Erythroblast (primary cell): ENCODE measurements around the gene ARL4A.

ENCODE experiments used
- DNase-seq, 2 experiments: peaks; one replicate each; lab custom pipeline; 2025; lab: John Stamatoyannopoulos, UW
- GATA1 ChIP-seq: IDR thresholded peaks from 2 replicates; pipeline ENCODE4 v1.6.1; 2011; ENCODE audit warnings: low read depth, mild to moderate bottlenecking, control low read depth, low read length, moderate library complexity
- POLR2A ChIP-seq: IDR thresholded peaks from 2 replicates; pipeline ENCODE4 v1.6.1; 2011; ENCODE audit warnings: mild to moderate bottlenecking, low read length

Gene ARL4A

DNA sequence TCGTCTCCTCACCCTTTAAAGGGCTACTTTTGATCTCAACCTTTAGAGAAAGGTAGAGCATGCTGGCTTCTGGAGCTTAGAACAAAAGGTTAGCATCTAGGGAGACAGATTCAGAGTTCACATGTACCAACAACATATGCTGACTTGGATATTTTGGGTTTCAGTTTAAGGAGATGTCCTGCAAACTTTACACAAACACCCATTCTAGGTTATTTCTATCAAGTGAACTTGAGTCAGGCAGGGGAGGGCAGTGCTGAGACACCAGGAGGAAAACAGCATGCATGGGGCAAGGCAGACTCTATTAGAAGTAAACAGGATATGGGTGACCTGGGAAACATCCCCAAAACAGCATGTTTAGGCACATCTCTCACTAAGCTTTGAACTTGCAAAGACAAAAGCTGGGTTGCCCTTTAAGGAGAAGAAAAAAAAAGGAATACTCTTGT is 43.8 kb downstream of the ARL4A start:
- peak; percentile 83 to 89 for DNase-seq
- no peak for TF ChIP-seq POLR2A
- TF ChIP-seq GATA1 = no peak

DNA sequence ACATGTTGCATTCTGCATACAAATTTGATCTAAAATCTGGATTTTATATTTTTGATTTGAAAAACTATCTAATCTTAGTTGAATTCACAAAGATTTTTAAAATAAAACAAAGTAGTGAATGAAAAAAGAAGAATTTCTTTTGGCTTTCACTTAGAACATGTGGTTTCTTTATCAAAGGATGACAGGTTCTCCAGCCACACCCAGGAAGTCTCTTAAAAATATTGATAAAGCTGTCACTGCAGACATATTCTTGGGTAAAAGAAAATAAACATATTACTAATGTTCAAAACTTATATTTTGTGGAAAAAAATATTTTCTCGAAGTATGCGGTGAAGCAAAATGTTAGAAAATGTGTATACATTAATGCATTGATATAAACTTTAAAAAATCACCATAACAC is 44.3 kb downstream of the ARL4A start:
- TF ChIP-seq POLR2A (no peak), GATA1 (no peak)
- peak; percentile 84 to 89 for DNase-seq

DNA sequence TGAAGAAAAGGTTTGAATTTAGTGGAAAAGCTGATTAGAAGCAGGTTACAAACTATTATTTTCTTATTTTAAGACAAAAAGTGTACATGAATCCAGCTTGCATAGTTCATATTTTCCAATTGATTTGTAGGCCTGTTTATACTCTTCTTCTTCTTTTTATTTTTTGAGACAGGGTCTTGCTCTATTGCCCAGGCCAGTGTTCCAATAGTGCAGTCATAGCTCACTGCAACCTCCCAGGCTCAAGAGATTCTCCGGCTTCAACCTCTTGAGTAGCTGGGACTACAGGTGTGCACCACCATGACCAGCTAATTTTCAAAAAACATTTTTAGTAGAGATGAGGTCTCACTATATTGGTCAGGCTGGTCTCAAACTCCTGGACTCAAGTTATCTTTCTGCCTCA is 45.0 kb downstream of the ARL4A start:
- no peak for DNase-seq
- no peak for TF ChIP-seq GATA1
- TF ChIP-seq POLR2A = no peak

DNA sequence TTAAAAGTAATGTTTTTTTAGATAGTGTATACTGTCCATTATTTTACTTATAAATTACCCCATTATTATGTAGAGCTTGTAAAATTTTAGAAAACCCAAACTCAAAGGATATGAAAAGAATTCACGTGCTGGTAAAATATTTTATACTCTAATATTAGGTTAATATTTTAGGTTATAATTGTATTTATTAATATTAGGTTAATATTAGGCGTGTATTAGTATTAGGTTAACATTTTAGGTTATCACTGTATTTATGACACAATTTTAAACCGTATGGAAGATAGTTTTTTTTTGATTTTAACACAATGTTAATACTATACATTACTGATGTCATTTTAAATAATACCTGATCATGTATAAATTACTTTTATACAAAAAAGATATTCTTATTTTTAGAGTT is 48.5 kb downstream of the ARL4A start:
- TF ChIP-seq GATA1 (no peak), POLR2A (no peak)
- no peak for DNase-seq

DNA sequence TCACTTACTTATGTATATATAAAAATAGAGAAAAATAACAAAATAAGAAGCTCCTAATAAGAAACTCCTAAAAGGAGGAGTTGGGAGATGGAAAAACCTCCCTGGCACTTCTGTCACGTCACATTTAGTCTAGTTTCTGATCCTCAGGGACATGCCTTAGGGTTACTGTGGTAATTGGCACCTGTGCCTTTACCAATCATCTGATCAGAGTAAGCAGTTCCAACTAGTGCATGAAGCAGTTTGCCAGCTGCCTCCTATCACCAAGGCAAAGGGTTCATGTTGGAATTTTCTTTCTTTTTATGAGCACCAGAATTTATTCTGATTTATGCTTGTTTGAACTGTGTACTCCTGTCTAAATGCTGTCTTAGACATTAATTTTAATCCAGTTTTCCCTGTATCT is 49.9 kb downstream of the ARL4A start:
- no peak for DNase-seq
- TF ChIP-seq GATA1 (no peak), POLR2A (no peak)

DNA sequence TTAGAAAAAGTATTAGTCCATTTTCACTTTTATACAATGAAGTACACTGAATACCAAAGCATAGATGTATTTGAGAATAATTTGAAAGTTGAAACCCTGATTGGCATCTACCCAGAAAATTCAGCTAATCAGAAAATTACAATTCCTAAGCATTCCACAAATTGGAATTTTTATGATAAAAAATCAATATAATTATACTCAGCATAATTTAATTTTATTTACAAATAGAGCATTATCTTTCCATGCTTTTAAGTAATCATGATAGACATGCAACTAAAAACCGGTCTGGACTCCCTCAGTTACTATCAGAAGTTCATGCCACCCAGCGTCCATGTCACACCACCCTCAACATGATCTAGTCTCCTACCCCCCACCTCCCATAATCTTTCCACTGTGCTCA is 50.4 kb downstream of the ARL4A start:
- no peak for DNase-seq
- TF ChIP-seq POLR2A (no peak), GATA1 (no peak)

DNA sequence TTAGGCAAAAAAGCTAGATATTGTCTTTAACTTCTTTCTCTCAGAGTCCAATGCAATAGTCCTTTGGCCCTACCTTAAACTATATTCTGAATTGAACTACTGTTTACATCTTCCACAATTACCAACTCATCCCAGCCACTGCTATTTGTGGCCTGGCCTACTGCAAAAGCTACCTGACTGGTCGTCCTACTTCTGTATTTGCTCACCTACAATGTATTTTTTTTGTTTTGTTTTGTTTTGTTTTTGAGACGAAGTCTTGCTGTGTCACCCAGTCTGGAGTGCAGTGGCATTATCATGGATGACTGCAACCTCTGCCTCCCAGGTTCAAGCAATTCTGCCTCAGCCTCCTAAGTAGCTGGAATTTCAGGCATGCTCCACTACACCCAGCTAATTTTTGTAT is 51.2 kb downstream of the ARL4A start:
- DNase-seq = no peak
- TF ChIP-seq POLR2A (no peak), GATA1 (no peak)
